CD4-positive, alpha-beta memory T cell (primary cell): Measurements from ENCODE around the gene DCST2. TPM values are rescaled to one million over a fixed set of nuclear protein-coding genes. Genes with fewer than 3 reads are reported as not detected.

Experiments
- CTCF ChIA-PET: fragments of 350-600 bp; sonication (Branson Sonifier 250); formaldehyde crosslinking; loops from one replicate; lab custom pipeline; 2021; ENCODE audit warnings: inconsistent platforms; ENCODE audit not compliant: partially characterized antibody; lab: Charles Lee
- POLR2A ChIA-PET: fragments of 350-600 bp; sonication (Branson Sonifier 250); formaldehyde crosslinking; loops from one replicate; lab custom pipeline; 2021; ENCODE audit not compliant: partially characterized antibody; lab: Charles Lee
- DNase-seq, 5 donors: peaks; one replicate each; pipeline versions ENCODE4 v3.0.0 to v3.0.0-alpha.2; 2020 to 2022; ENCODE audit warnings: mixed read lengths in 1 of 5
- H3K27ac ChIP-seq: one replicate; pipeline ENCODE4 v1.7.0; 2013; ENCODE audit warnings: low read depth, low read length
- H3K27me3 ChIP-seq: 2 replicates; pipeline ENCODE4 v1.7.0; 2013; ENCODE audit warnings: mild to moderate bottlenecking, low read length, moderate library complexity; ENCODE audit not compliant: insufficient read depth
- H3K36me3 ChIP-seq: 2 replicates; pipeline ENCODE4 v1.7.0; 2013; ENCODE audit warnings: mild to moderate bottlenecking, low read length, moderate library complexity; ENCODE audit not compliant: insufficient read depth
- H3K4me1 ChIP-seq: 2 replicates; pipeline ENCODE4 v1.7.0; 2013; ENCODE audit warnings: mild to moderate bottlenecking, low read length, moderate library complexity; ENCODE audit not compliant: insufficient read depth
- H3K4me3 ChIP-seq, 2 donors: one replicate each; pipeline ENCODE4 v1.7.0; 2013; ENCODE audit warnings: low read length in 2 of 2, mild to moderate bottlenecking in 1 of 2
- H3K9me3 ChIP-seq, 2 donors: one replicate each; pipeline ENCODE4 v1.7.0; 2013; ENCODE audit warnings: low read length in 2 of 2, control low read depth in 1 of 2; ENCODE audit not compliant: control insufficient read depth in 1 of 2
- H3K27ac Mint-ChIP-seq, 7 donors: one replicate each; pipeline ENCODE4 v1.8.0; 2020 to 2021; ENCODE audit warnings: mixed read lengths in 7 of 7, mild to moderate bottlenecking in 6 of 7, inconsistent platforms in 3 of 7, moderate library complexity in 3 of 7
- H3K27me3 Mint-ChIP-seq, 2 donors: one replicate each; pipeline ENCODE4 v1.8.0; 2020 to 2021; ENCODE audit warnings: mixed read lengths in 2 of 2
- H3K36me3 Mint-ChIP-seq, 2 donors: one replicate each; pipeline ENCODE4 v1.8.0; 2020 to 2021; ENCODE audit warnings: mixed read lengths in 2 of 2, inconsistent platforms in 1 of 2, mild to moderate bottlenecking in 1 of 2
- H3K4me1 Mint-ChIP-seq, 4 donors: one replicate each; pipeline ENCODE4 v1.8.0; 2020 to 2021; ENCODE audit warnings: mixed read lengths in 4 of 4, mild to moderate bottlenecking in 1 of 4
- H3K4me3 Mint-ChIP-seq, 8 donors: one replicate each; pipeline ENCODE4 v1.8.0; 2020 to 2021; ENCODE audit warnings: mixed read lengths in 8 of 8, mild to moderate bottlenecking in 7 of 8, moderate library complexity in 6 of 8, inconsistent platforms in 3 of 8
- H3K9me3 Mint-ChIP-seq, 8 donors: one replicate each; pipeline ENCODE4 v1.8.0; 2020 to 2021; ENCODE audit warnings: mixed read lengths in 8 of 8, mild to moderate bottlenecking in 5 of 8, inconsistent platforms in 3 of 8, moderate library complexity in 1 of 8
- intact Hi-C: fragments of 100-400 bp; cut with micrococcal nuclease; formaldehyde crosslinking; loops from one replicate; pipeline ENCODE4 v1.15.1; 2023
- polyA plus RNA-seq, 2 donors: library from polyadenylated mRNA; unstranded; fragments of 300-500 nt; fragmentation: Illumina TruSeq; gene quantifications; one replicate each; pipeline ENCODE4 v1.2.3, GENCODE V29; 2021
- total RNA-seq, 2 experiments: library from RNA; stranded (reverse); gene quantifications; one replicate each; pipeline ENCODE4 v1.2.3, GENCODE V29; 2021

DCST2 gene
- total and polyA plus RNA-seq, 4 experiments from 2014 or later = 4.0 to 4.1 TPM; not detected in 2

DNA sequence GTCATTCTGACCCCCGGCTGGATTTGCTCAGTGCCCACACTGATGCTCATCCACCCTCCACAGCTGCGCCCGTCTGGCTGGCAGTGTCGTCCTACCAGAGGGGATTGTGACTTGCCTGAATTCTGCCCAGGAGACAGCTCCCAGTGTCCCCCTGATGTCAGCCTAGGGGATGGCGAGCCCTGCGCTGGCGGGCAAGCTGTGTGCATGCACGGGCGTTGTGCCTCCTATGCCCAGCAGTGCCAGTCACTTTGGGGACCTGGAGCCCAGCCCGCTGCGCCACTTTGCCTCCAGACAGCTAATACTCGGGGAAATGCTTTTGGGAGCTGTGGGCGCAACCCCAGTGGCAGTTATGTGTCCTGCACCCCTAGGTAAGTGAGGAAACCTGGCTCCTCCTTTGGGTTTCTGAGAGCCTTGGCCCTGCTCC is 24.2 kb upstream of the DCST2 start:
- Histone ChIP-seq H3K36me3 (peaks cover 3% of the 10 kb centered on the region), H3K27me3 (no peaks in the 10 kb centered on the region), H3K9me3 (no peaks in the 10 kb centered on the region), H3K4me1 (peaks cover 26% of the 10 kb centered on the region), H3K27ac (no peak overlapping the region), H3K4me3 (no peak overlapping the region)
- H3K4me1 Mint-ChIP-seq = peaks cover 11 to 22% (median 19%) of the 10 kb centered on the region in 4 donors
- no peaks in the 10 kb centered on the region for H3K27me3 Mint-ChIP-seq
- no peak for DNase-seq
- CTCF ChIA-PET = interaction anchor here (1.4 to 9.1 kb wide), 4 partner anchors 10 to 388 kb away, joined by 3 to 203 read pairs (median 6); partner anchors contain the start of gene ADAM15
- H3K9me3 Mint-ChIP-seq = no peaks in the 10 kb centered on the region
- POLR2A ChIA-PET = interaction anchor here (1.2 kb wide), 1 partner anchor 27 kb away, joined by 4 read pairs; no protein-coding TSS in a partner anchor
- intact Hi-C loops = no loop called here
- no peak overlapping the region for H3K27ac Mint-ChIP-seq
- H3K4me3 Mint-ChIP-seq = no peak overlapping the region
- peaks cover 0 to 24% of the 10 kb centered on the region in 2 donors for H3K36me3 Mint-ChIP-seq

DNA sequence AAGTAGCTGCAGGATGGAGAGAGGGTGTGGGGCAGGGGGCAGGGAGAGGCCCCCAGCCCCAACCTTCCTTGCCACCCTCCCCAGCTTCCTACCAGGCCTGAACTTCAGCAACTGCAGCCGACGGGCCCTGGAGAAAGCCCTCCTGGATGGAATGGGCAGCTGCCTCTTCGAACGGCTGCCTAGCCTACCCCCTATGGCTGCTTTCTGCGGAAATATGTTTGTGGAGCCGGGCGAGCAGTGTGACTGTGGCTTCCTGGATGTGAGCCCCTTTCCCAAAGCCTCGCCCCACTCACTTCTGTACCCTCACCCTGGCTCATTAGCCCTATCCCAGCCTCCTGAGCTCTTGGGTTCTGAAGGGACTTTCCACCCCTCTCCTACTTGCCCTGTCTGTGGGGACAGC is 23.5 kb upstream of the DCST2 start:
- no peaks in the 10 kb centered on the region for H3K27me3 Mint-ChIP-seq
- Histone ChIP-seq H3K36me3 (peaks cover 3% of the 10 kb centered on the region), H3K27ac (no peak overlapping the region), H3K4me1 (peaks cover 26% of the 10 kb centered on the region), H3K4me3 (no peak overlapping the region), H3K27me3 (no peaks in the 10 kb centered on the region), H3K9me3 (no peaks in the 10 kb centered on the region)
- no peak overlapping the region for H3K27ac Mint-ChIP-seq
- ChIA-PET CTCF (interaction anchor here (1.3 to 9.1 kb wide), 6 partner anchors 9 to 388 kb away, joined by 3 to 203 read pairs (median 6); partner anchors contain the start of gene ADAM15), POLR2A (interaction anchor here (1.2 kb wide), 1 partner anchor 28 kb away, joined by 4 read pairs; no protein-coding TSS in a partner anchor)
- H3K4me1 Mint-ChIP-seq = peaks cover 15 to 23% (median 21%) of the 10 kb centered on the region in 4 donors
- no peak for DNase-seq
- intact Hi-C loops = no loop called here
- H3K9me3 Mint-ChIP-seq = no peaks in the 10 kb centered on the region
- no peak overlapping the region for H3K4me3 Mint-ChIP-seq
- peaks cover 0 to 24% of the 10 kb centered on the region in 2 donors for H3K36me3 Mint-ChIP-seq

DNA sequence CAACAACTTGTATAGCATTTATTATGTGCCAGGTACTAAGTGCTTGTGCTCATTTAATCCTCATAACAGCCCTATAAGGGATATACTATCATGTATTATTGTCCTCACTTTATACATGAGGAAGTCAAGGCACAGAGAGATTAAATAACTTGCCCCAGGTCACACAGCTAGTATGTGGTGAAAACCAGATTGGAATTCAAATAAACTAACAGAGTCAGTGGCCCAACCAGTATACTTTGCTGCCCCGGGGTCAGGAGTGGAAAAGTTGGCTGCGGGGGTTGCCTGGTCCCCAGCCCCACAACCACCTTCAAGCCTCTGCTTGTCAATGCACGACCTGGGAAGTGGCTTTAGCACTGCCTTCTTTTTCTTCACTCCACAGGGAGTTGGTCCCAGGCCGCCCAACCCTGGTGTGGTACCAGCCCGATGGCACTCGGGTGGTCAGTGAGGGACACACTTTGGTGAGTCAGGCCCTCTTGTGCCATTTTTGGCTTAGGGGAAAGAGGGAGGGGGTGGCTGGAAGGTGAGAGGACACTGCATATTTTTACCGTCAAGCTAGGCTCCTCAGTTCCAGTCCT is 20.0 kb upstream of the DCST2 start:
- H3K9me3 ChIP-seq = no peaks in the 10 kb centered on the region
- POLR2A ChIA-PET = interaction anchor here (1.0 to 6.9 kb wide), 3 partner anchors 8 to 27 kb away, joined by 4 to 83 read pairs (median 5); partner anchors contain the start of gene EFNA4
- no peak overlapping the region for H3K27ac ChIP-seq
- Mint-ChIP-seq H3K4me1 (peaks cover 14 to 33% (median 27%) of the 10 kb centered on the region in 4 donors), H3K36me3 (peaks cover 0 to 17% of the 10 kb centered on the region in 2 donors), H3K27ac (peak overlapping the region in 3 of 7 donors; percentile 7 to 78 (median 33)), H3K9me3 (no peaks in the 10 kb centered on the region), H3K27me3 (no peaks in the 10 kb centered on the region), H3K4me3 (peak overlapping the region in 3 of 8 donors; percentile 56 to 74 (median 66))
- no peaks in the 10 kb centered on the region for H3K27me3 ChIP-seq
- DNase-seq = no peak
- CTCF ChIA-PET = interaction anchor here (1.1 to 10.7 kb wide), 8 partner anchors 7 to 119 kb away, joined by 3 to 203 read pairs (median 10); partner anchors contain the start of genes EFNA4 and KRTCAP2
- intact Hi-C loops = loop anchor here (5.0 kb wide), 1 partner anchor 51 kb away; the partner anchor contains the start of gene ZBTB7B
- peaks cover 3% of the 10 kb centered on the region for H3K36me3 ChIP-seq
- H3K4me3 ChIP-seq = no peak overlapping the region
- peaks cover 27% of the 10 kb centered on the region for H3K4me1 ChIP-seq

DNA sequence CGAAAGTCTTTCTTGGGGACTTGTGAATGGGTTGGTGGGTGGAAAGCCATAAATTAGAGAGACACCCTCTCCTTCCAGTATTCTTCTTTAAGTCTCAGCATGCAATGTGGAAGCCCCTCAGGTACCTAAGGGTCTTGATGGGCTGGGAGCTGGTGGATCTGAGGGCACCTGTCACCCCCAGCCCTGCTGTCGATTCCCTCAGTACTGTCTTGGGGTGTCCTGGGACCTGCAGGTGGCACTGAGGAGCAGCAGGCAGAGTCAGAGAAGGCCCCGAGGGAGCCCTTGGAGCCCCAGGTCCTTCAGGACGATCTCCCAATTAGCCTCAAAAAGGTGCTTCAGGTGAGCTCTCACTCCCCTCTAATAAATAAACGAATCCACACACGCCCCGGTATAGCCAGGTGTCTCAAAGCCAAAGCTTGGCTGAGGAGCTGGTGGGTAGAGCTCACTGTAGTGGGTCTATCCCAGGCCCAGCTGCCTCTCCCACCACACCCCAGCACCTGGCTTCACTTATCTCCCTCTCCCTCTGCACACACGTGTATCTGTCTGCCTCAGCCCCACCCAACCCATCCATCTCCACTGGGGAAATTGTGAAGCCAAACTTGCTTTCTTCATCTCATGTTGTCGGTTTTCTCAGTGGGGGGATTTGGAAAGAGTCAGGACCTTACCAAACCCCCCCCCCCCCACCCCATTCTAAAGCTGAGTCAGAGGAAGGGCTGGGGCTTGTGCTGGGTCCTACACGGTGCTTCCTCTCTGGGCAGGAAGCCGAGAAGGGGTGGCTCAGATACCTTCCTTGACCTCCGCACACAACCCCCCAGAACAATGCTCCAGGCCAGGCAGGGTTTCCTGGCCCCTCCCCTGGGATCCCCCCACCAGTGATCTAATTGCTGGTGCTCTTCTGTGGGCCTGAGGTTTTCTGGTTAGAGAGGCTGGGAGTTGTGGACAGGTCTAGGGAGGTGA is 19.1 kb upstream of the DCST2 start:
- CTCF ChIA-PET = interaction anchor here (0.7 to 10.7 kb wide), 14 partner anchors 8 to 120 kb away, joined by 3 to 203 read pairs (median 6); partner anchors contain the start of genes EFNA3, EFNA4, FLAD1 and KRTCAP2
- Mint-ChIP-seq H3K9me3 (no peaks in the 10 kb centered on the region), H3K36me3 (peaks cover 0 to 9% of the 10 kb centered on the region in 2 donors), H3K27me3 (no peaks in the 10 kb centered on the region), H3K4me3 (peak overlapping the region; percentile 83 to 89 (median 86)), H3K27ac (peak overlapping the region; percentile 56 to 93 (median 78)), H3K4me1 (peaks cover 14 to 33% (median 27%) of the 10 kb centered on the region in 4 donors)
- POLR2A ChIA-PET = interaction anchor here (1.5 to 6.9 kb wide), 6 partner anchors 9 to 97 kb away, joined by 4 to 83 read pairs (median 17); partner anchors contain the start of genes EFNA4, FLAD1 and PBXIP1
- peak overlapping the region; percentile 52 to 66 for H3K4me3 ChIP-seq
- H3K36me3 ChIP-seq = no peaks in the 10 kb centered on the region
- peak overlapping the region; percentile 61 for H3K27ac ChIP-seq
- H3K27me3 ChIP-seq = no peaks in the 10 kb centered on the region
- intact Hi-C loops = loop anchor here (1.0 to 5.0 kb wide), 2 partner anchors 9 to 50 kb away; partner anchors contain the start of gene ZBTB7B
- DNase-seq = peak in 2 of 5 donors; percentile 16 to 19
- no peaks in the 10 kb centered on the region for H3K9me3 ChIP-seq
- H3K4me1 ChIP-seq = peaks cover 27% of the 10 kb centered on the region

DNA sequence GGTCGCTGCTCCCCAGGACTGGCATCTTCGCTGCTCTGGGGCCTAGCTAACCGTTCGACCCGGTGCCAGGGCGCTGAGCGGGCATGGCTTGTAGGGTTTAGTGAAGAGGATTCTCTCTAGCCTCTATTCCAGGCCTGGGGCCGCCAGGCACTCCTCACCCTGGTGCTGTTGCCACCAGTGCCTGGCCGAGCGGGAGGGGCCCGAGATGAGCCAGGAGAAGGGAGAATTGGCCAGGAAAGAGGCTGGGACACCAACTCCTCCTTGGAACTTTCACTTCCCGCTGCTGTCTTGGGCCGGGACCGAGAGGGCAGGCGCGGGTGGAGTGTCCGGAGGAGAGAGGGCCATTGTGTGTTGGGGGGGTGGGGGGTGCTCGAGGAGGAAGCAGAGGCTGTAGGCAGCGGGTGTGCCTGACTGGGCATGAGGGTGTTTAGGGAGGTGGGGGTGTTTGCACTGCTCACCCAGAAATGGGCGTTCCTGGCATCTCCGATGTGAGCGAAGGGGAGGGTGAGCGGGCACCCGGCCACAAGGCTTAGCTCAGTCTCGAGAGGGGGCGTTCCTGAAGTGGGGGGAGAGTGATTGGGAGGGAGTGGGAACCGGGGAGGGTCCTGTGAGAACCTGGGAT is 18.3 kb upstream of the DCST2 start:
- peaks cover 0 to 9% of the 10 kb centered on the region in 2 donors for H3K36me3 Mint-ChIP-seq
- peaks cover 27% of the 10 kb centered on the region for H3K4me1 ChIP-seq
- POLR2A ChIA-PET = interaction anchor here (0.7 to 6.9 kb wide), 17 partner anchors 10 to 142 kb away, joined by 3 to 83 read pairs (median 6); partner anchors contain the start of genes CKS1B, EFNA3, EFNA4 and FLAD1
- H3K27ac Mint-ChIP-seq = peak overlapping the region; percentile 56 to 93 (median 77)
- CTCF ChIA-PET = interaction anchor here (0.7 to 10.7 kb wide), 11 partner anchors 9 to 121 kb away, joined by 3 to 203 read pairs (median 8); partner anchors contain the start of genes EFNA4, KRTCAP2, LENEP and PYGO2
- H3K27me3 ChIP-seq = no peaks in the 10 kb centered on the region
- no peaks in the 10 kb centered on the region for H3K36me3 ChIP-seq
- peak; percentile 32 to 73 (median 36) for DNase-seq
- H3K9me3 ChIP-seq = no peaks in the 10 kb centered on the region
- H3K27ac ChIP-seq = peak overlapping the region; percentile 61
- no peaks in the 10 kb centered on the region for H3K27me3 Mint-ChIP-seq
- intact Hi-C loops = loop anchor here (1.0 to 5.0 kb wide), 7 partner anchors 9 to 493 kb away; partner anchors contain the start of genes CKS1B, FLAD1 and ZBTB7B
- peak overlapping the region; percentile 83 to 89 (median 86) for H3K4me3 Mint-ChIP-seq
- H3K4me3 ChIP-seq = peak overlapping the region; percentile 52 to 66
- H3K9me3 Mint-ChIP-seq = no peaks in the 10 kb centered on the region
- peaks cover 14 to 33% (median 27%) of the 10 kb centered on the region in 4 donors for H3K4me1 Mint-ChIP-seq

DNA sequence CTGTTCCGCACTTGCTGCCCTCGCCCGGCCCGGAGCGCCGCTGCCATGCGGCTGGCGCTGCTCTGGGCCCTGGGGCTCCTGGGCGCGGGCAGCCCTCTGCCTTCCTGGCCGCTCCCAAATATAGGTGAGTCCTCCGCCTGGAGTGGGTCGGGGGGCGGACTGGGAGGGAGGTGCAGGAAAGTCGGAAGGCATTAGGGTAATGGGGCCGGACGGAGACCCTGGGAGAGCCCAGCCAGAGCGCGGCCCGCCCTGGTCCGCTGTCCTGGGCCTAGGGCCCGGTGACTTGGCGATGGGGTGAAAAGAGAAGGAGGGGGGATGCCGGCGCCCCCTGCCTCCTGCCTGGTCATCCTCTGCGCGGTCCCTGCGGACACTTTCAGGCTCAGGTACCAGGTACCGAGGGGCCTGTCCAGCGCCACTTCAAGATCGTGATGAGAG is 17.8 kb upstream of the DCST2 start:
- no peaks in the 10 kb centered on the region for H3K36me3 ChIP-seq
- no peaks in the 10 kb centered on the region for H3K27me3 Mint-ChIP-seq
- H3K9me3 ChIP-seq = no peaks in the 10 kb centered on the region
- peak overlapping the region; percentile 83 to 89 (median 86) for H3K4me3 Mint-ChIP-seq
- CTCF ChIA-PET = interaction anchor here (0.6 to 10.7 kb wide), 21 partner anchors 9 to 142 kb away, joined by 3 to 203 read pairs (median 4); partner anchors contain the start of genes EFNA4, KRTCAP2, PBXIP1 and PMVK
- H3K27ac ChIP-seq = peak overlapping the region; percentile 61
- H3K9me3 Mint-ChIP-seq = no peaks in the 10 kb centered on the region
- DNase-seq = no peak
- H3K4me3 ChIP-seq = peak overlapping the region; percentile 52 to 66
- intact Hi-C loops = loop anchor here (1.0 to 5.0 kb wide), 6 partner anchors 34 to 492 kb away; partner anchors contain the start of genes CKS1B, FLAD1 and ZBTB7B
- peaks cover 14 to 33% (median 27%) of the 10 kb centered on the region in 4 donors for H3K4me1 Mint-ChIP-seq
- peaks cover 0 to 6% of the 10 kb centered on the region in 2 donors for H3K36me3 Mint-ChIP-seq
- peak overlapping the region in 3 of 7 donors; percentile 17 to 93 (median 77) for H3K27ac Mint-ChIP-seq
- peaks cover 27% of the 10 kb centered on the region for H3K4me1 ChIP-seq
- POLR2A ChIA-PET = interaction anchor here (0.6 to 6.9 kb wide), 26 partner anchors 11 to 492 kb away, joined by 3 to 83 read pairs (median 4); partner anchors contain the start of genes CKS1B, EFNA3, EFNA4 and FLAD1
- no peaks in the 10 kb centered on the region for H3K27me3 ChIP-seq
